GM18498 (cell line): ENCODE measurements around the gene P2RX7.
"Not testable (repeated sequence)": the region's sequence is repeated elsewhere in the genome, so short reads cannot be mapped to it uniquely, and the experiment has no call there.

Source experiments
- ATAC-seq: cut with Tn5 transposase; IDR thresholded peaks from one replicate; pipeline ENCODE4 v1.9.1; 2021; ENCODE audit warnings: mild to moderate bottlenecking, moderate library complexity; ENCODE audit not compliant: unreplicated experiment

The P2RX7 gene

GRCh38 chr12:121170151-121170550, 37.5 kb downstream of the P2RX7 start:
- no peak for ATAC-seq

- ATAC-seq = no peak
These were observed 38.1 kb downstream of the P2RX7 start for GRCh38 chr12:121170611-121171260.

- ATAC-seq = no peak
These were observed 39.5 kb downstream of the P2RX7 start for GRCh38 chr12:121172145-121172544.

- ATAC-seq = no peak
These were observed 42.9 kb downstream of the P2RX7 start for GRCh38 chr12:121175383-121176119.

- ATAC-seq = no peak
These were observed 44.3 kb downstream of the P2RX7 start for GRCh38 chr12:121176826-121177529.

- no peak for ATAC-seq
These were observed 48.5 kb downstream of the P2RX7 start for GRCh38 chr12:121181181-121181580.

GRCh38 chr12:121182222-121182893, 49.7 kb downstream of the P2RX7 start:
- no peak for ATAC-seq

- ATAC-seq = no peak
These were observed 51.7 kb downstream of the P2RX7 start for GRCh38 chr12:121184425-121184824.

- no peak for ATAC-seq
These were observed 52.6 kb downstream of the P2RX7 start for GRCh38 chr12:121184984-121185889.

GRCh38 chr12:121186826-121187225, 54.1 kb downstream of the P2RX7 start:
- ATAC-seq = no peak

GRCh38 chr12:121187501-121187900, 54.8 kb downstream of the P2RX7 start:
- no peak for ATAC-seq

GRCh38 chr12:121188227-121188626, 55.6 kb downstream of the P2RX7 start:
- no peak for ATAC-seq

GRCh38 chr12:121189131-121189530, 56.5 kb downstream of the P2RX7 start:
- no peak for ATAC-seq

- no peak for ATAC-seq
These were observed 57.0 kb downstream of the P2RX7 start for GRCh38 chr12:121189619-121190155.

- no peak for ATAC-seq
These were observed 57.9 kb downstream of the P2RX7 start for GRCh38 chr12:121190523-121191031.

- no peak for ATAC-seq
These were observed 58.5 kb downstream of the P2RX7 start for GRCh38 chr12:121191151-121191550.

GRCh38 chr12:121196902-121197301, 64.2 kb downstream of the P2RX7 start:
- no peak for ATAC-seq

- ATAC-seq = no peak
These were observed 66.3 kb downstream of the P2RX7 start for GRCh38 chr12:121198949-121199348.

- ATAC-seq = not testable (repeated sequence)
These were observed 68.5 kb downstream of the P2RX7 start for GRCh38 chr12:121201140-121201539.
